NCI-H1092 treated with DMSO at 0.1 percent for 48 hours (cell line): Measurements from ENCODE around the gene ELP2.
"Not testable (repeated sequence)": the region's sequence is repeated elsewhere in the genome, so short reads cannot be mapped to it uniquely, and the experiment has no call there.

Experiments
- DNase-seq: peaks from one replicate; lab custom pipeline; 2025; lab: John Stamatoyannopoulos, UW

ELP2 gene, protein sequence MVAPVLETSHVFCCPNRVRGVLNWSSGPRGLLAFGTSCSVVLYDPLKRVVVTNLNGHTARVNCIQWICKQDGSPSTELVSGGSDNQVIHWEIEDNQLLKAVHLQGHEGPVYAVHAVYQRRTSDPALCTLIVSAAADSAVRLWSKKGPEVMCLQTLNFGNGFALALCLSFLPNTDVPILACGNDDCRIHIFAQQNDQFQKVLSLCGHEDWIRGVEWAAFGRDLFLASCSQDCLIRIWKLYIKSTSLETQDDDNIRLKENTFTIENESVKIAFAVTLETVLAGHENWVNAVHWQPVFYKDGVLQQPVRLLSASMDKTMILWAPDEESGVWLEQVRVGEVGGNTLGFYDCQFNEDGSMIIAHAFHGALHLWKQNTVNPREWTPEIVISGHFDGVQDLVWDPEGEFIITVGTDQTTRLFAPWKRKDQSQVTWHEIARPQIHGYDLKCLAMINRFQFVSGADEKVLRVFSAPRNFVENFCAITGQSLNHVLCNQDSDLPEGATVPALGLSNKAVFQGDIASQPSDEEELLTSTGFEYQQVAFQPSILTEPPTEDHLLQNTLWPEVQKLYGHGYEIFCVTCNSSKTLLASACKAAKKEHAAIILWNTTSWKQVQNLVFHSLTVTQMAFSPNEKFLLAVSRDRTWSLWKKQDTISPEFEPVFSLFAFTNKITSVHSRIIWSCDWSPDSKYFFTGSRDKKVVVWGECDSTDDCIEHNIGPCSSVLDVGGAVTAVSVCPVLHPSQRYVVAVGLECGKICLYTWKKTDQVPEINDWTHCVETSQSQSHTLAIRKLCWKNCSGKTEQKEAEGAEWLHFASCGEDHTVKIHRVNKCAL

DNA sequence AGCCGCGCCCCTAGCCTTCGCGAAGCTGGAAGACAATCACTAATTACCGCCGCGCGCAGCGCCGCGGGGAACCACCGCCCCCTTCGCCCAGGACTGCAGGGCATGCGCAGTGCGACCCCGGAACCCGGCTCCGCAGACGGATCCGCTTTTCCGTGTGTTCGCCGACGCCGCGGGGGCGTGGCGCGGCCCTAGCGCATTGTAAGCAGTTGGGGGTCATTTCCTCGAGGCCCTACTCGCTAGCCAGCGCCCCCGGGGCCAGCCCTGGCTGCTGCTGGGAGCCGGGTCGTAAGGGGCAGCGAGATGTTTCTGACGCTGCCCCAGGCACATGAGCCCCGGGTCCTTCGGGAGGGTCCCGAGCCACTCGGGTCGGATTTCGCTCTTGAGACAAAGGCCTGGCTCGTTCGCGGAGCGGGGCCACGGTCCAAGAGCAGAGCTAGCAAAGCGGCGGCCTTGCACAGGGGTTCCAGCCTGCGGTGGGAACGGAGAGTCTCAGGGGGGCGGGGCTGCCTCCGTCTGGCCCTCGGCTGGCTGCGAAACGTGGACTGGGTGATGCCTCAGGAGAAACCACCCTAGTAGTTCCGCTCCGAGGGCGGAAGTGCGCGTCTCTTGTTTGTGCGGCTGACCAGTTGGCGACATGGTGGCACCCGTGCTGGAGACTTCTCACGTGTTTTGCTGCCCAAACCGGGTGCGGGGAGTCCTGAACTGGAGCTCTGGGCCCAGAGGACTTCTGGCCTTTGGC lies at the start of gene ELP2, which contains the start of gene SLC39A6:
Gene ELP2 (plus strand): TSS at position 600 of the 739 bp plus-strand sequence. CDS start 35 bp downstream, at position 635.
Gene SLC39A6 (minus strand): TSS at position 41 of the 739 bp plus-strand sequence. CDS start 2,333 bp downstream, outside the sequence.
- peak; percentile 98 for DNase-seq

DNA sequence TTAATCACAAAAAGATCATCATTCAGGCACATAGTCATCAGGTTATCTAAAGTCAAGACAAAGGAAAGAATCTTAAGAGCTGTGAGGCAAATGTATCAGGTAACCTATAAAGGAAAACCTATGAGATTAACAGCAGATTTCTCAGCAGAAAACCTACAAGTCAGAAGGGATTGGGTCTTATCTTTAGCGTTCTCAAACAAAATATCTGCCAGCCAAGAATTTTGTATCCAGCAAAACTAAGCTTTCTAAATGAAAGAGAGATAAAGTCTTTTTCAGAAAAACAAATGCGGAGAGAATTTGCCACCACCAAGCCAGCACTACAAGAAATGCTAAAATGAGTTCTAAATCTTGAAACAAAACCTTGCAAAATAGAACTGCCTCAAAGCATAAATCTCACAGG lies 48.6 kb upstream of the ELP2 start:
- not testable (repeated sequence) for DNase-seq

DNA sequence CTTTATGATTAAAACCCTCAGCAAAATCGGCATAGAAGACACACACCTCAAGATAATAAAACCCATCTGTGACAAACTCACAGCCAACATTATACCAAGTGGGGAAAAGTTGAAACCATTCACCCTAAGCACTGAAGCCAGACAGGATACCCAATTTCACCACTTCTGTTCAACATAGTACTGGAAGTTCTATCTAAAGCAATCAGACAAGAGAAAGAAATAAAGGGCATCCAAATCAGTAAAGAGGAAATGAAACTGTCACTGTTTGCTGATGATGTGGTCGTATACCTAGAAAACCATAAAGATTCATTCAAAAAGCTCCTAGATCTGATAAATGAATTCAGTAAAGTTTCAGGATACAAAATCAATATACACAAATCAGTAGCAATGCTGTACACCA lies 46.0 kb upstream of the ELP2 start:
- no peak for DNase-seq

DNA sequence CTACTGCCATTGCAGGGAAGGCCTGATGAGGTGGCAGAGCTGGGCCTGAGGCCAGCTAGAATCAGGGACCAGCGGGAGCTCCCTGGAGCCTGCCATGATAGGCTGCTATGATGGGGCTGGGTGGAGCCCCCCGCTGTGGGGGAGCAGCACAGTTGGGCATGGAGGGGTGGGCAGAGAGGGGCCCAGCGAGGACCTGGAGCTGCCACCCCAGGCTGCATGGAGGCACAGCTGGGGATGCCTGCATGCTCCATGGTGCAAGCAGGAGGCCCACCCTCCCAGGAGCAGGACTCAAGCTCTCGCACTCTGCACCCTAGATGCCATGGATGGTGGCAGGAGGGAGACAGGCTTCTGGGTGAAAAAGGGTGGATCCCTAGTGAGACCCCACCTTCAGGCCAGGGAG lies 44.5 kb upstream of the ELP2 start:
- no peak for DNase-seq

DNA sequence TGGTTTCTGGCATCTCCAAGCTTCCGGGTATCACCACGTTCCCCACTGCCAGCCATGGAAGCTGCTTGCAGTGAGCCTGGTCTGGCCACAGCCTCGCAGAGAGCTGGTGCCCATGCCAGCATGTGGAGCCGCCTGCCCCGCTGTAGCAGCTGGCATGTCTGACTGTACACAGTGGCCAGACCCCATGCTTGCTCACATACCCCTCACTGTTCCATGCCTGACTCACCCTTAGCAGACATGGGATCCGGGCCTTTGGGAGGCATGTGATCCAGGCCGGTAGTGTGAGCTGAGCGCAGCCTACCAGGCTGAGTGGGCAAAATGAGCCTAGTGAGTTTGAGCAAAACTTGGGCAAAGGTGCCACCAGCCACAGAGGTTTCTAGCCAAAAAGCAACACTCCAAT lies 43.5 kb upstream of the ELP2 start:
- DNase-seq = no peak

DNA sequence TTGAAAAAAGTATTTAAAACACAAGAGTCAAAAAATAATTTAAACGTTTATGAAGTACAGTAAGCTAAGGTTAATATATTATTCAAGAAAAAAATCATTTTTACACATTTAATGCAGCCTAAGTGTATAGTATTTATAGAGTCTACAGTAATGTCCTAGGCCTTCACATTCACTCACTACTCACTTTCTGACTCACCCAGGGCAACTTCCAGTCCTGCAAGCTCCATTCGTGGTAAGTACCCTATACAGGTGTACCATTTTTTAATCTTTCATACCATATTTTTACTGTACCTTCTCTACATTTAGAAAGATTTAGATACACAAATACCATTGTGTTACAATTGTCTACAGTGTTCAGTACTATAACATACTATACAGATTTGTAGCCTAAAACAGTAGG lies 41.4 kb upstream of the ELP2 start:
- no peak for DNase-seq

DNA sequence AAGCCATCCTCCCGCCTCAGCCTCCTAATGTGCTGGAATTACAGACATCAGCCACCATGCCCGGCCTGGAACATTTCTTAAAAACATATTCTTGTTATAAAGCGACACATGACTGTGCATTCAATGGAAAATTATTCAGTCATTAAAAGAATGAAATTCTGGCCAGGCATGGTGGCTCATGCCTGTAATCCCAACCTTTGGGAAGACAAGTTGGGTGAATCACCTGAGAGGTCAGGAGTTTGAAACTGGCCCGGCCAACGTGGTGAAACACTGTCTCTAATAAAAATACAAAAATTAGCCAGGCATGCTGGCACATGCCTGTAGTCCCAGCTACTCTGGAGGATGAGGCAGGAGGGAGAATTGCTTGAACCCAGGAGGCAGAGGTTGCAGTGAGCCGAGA lies 40.7 kb upstream of the ELP2 start:
- DNase-seq = no peak

DNA sequence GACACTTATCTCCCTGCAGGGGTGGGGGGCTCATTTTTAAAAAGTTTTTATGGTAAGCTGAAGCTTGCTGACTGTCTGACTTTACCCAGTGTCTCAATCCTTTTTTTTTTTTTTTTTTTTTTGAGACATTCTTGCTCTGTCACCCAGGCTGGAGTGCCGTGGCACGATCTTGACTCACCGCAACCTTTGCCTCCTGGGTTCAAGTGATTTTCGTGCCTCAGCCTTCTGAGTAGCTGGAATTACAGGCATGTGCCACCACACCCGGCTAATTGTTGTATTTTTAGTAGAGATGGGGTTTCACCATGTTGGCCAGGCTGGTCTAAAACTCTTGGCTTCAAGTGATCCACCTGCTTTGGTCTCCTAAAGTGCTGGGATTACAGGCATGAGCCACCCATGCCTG lies 37.6 kb upstream of the ELP2 start:
- not testable (repeated sequence) for DNase-seq

DNA sequence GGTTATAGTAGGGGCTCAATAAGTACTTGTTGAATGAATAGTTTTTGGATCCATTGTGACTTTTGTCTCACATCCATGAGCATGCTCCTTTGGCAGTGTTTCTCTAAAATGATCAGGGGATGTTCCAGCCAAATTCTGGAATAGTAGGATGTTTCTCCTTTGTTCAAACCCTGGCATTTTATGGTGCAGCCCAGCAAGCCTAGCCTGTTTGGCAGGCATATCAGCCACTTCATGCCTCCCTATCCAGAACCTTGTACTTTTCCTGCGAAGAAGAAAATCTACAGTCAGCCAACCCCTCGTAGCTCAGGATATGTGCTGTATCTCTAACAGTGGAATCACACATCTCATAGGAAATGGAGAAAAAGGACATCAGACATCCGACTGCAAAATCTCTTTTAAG lies 35.3 kb upstream of the ELP2 start:
- no peak for DNase-seq

DNA sequence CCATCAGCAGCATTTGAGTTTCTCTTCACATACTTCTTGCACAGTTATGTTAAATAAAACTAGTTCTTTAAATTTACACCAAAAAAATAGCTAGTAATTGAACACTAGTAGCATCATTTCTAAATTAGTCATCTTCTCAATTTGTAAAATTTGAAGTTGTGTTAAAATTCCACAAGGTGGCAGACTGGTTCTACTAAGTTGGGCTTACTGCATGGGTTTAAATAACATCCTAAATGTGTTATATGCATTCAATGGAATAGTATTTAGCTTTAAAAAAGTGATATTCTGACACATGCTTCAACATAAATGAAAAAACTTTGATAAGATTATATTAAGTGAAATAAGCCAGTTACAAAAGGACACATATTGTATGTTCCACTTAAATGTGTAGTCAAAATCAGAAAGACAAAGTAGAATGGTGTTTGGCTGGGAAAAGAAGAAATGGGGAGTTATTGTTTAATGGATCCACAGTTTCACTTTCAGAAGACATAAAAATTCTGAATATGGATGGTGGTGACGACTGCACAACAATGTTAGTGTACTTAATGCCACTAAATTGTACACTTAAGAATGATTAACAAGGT lies 33.7 kb upstream of the ELP2 start:
- DNase-seq = peak; percentile 66

DNA sequence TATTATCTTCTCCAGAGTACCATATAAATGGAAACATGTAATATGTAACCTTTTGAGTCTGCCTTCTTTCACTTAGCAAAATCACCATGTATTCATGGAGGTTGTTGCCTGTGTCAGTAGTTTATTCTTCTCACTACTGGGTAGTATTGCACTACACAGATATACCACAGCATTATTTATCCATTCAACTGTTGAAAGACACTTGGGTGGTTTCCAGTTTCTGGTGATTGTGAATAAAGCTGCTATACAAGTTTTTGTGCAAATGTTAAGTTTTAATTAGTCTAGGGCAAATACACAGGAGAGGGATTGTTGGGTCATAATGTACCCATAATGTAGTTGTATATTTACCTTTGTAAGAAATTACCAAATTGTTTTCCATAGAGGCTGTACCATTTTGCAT lies 32.7 kb upstream of the ELP2 start:
- DNase-seq = no peak

DNA sequence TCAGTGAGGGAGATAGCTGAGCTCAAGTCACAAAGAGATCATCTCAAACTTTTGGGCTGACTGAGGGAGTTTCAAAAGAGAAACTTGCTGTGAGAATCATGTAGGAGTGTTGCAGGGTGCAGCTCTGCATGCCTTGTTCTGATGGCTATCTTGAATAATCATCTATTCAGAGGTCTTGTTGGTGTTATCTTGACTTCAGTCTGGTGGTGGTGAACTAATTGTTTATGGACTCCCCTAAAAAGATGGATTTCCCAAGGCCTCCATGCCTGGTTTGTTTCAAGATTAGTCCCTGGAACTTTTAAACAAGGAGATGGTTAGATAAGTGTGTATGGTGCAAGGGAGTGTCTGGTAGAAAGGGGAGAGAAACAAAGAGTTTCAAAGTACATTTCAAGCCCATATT lies 30.4 kb upstream of the ELP2 start:
- no peak for DNase-seq

DNA sequence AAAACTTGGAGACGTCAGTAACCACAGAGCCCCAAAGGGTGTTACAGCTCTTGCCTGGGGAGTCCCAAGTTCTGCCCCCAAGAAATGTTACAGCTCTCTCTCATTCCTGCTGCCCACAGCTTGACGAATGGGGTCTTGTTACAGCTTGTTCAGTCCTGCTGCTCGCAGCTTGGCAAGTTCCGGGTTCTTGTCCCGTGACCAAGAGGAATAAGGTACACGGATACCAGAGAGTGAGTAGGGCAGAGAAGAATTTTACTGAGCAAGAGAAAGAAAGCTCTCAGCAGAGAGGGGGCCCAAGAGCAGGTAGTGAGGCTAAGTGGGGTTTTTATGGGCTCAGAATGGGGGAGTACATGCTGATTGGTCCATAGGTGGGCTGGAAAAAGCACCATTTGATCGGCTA lies 27.8 kb upstream of the ELP2 start:
- no peak for DNase-seq

DNA sequence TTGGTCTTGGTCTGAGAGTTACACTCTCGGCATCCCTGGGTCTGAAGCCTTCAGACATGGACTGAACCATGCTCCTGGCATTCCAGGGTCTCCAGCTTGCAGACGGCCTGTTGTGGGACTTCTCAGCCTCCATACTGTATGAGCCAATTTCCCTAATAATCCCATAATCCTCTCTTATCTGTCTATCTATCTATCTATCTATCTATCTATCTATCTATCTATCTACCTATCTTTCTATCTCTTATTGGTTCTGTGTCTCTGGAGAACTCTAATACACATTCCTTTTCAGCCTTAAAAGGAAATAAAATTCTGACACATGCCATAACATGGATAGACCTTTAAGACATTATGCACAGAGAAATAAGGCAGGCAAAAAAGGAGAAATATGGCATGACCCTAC lies 24.9 kb upstream of the ELP2 start:
- DNase-seq = no peak

DNA sequence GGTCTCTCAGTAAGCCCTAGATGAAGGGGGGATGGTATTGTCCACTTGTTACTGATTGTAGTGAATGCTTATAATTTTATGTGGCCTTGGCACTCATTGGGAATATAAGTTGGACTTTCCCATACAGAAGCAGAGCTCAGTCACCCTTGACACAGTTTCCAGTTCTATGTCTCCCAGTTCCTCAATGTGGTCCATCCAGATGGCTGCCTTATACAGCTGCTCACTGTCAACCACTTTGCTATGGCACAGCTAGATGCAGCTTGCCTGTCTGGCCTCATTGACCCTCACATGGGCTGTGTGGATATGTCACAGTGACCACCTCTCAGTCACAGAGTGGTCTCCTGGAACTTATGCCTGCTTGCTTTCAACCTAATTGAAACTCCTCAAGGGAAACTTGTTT lies 22.2 kb upstream of the ELP2 start:
- DNase-seq = no peak

DNA sequence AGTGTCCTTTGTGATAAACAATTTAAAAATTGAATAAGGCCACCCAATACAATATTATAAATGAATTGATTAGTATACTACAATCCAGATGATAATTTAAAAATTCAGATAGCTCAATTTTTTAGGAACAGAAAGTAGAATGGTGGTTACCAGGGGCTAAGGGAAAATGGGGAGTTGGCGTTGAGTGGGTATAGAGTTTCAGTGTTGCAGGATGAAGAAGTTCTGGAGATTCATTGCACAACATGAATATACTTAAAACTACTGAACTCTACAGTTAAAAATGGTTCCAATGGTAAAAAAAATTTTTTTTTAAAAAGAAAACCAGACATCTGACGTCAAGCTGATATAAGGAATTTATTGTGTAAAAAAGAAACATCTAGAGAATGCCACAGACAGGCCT lies 21.5 kb upstream of the ELP2 start:
- no peak for DNase-seq

DNA sequence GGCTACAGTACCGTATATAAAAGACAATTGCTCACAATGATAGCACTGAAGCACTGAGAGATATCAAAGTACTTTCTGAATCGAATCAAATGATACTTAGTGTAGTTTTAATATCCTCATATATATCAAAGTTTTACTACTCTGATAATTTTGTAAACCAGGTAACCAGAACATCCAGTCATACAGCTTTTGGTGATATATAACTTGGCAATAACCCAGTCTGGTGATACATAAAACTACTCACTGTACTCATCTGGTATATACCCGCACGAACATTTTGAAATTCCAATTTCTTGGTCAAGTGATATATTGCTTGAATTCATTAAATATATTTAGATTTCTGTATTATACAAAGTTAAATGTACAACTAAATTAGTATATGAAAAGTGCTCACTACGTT lies 21.1 kb upstream of the ELP2 start:
- no peak for DNase-seq

DNA sequence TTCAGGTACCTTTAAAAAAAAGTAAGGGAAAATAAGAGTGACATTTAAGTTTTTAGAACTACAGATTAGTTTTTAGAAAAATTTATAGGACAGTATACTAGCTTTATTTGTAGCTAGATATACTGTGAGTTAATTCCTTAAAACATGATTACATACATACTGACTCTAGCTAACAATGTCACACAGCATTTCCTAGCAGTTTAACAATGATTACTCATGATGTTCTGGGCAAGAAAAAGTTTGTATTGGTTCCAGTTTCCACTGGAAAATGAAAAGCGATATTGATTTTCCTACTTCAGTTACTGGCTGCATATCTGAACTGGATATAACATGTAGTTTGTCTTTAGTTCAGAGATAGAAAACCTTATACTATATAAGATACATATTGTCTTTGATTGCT lies 20.0 kb upstream of the ELP2 start:
- DNase-seq = no peak

DNA sequence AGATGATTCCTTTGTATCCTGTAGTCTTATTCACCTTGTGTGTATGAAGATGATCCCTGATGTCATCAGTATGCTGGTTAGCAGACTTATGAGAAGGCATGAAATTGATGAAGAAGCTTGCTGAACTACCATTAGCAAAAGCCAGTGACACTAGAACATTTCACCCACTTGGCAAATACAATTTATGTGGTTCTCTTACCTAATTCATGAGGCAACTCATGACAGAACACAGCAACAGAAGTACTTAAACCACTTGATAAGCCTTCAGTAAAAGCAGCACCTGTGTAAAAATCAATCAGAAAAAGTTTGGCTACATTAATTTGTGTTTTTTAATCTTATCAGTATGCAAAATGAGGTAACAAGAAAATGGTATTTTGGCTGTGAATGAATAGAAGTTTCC lies 17.4 kb upstream of the ELP2 start:
- no peak for DNase-seq

DNA sequence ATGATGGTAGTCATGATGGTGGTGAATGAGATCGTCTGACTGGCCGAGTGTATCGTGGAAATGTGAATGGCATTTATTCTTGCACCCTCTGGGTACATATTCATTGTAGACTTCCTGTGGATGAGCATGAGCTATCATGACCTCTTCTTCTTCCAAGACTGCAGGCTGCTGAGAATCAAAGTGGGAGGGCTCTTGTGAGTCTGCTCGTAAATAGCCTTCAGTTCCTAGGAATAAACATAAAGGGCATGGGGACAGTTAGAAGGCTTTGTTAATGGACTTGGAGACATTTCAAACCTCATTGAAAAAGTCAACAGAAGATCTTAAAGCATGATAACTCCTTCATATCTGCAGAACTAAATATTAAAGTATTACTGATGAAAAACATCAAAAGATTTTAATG lies 15.4 kb upstream of the ELP2 start:
- DNase-seq = no peak

DNA sequence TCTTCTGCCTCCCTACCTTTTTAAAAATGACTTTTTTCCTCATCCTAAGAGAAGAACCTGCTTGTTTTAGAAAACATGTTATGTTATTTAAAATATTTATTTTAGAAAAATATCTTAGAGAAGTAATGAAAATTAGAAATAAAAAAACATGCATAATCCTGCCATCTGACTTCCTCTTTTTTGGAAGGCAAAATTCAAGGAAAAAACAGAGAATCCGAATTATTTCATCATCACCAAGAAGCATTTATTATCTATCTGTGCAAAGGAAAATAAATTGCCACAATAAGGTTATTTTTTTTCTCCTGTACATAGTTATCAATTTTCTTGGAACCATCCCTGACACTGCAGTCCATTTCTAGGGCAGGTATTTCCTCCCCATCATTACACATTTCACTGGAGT lies 15.0 kb upstream of the ELP2 start:
- DNase-seq = no peak

DNA sequence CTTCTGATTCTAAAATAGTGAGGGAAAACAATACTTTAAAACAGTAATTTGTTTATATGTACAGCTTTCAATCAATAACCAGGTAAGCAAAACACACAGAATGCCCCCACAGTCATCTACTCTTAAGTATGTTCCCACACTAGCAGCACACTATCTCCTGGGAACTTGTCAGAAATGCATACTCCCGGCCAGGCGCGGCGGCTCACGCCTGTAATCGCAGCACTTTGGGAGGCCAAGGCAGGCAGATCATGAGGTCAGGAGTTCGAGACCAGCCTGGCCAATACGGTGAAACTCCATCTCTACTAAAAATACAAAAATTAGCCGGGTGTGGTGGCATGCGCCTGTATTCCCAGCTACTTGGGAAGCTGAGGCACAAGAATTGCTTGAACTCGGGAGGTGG lies 12.9 kb upstream of the ELP2 start:
- not testable (repeated sequence) for DNase-seq
